Gastrocnemius medialis (tissue), 4 donors: ENCODE measurements around the gene PBRM1. TPM values are rescaled to one million over a fixed set of nuclear protein-coding genes. Genes with fewer than 3 reads are reported as not detected.

Source experiments
- ATAC-seq, 2 donors: fragments of 150-250 bp; one replicate each; pipeline ENCODE4 v1.9.1; 2016
- DNase-seq, 2 donors: peaks; one replicate each; pipeline ENCODE4 v3.0.0-alpha.2; 2019
- H3K27ac ChIP-seq, 4 donors: fragments of 200-600 bp; sonication (generic); 1 replicate in 1 of 4; 2 replicates in 3 of 4; pipeline ENCODE4 v1.5.1; 2016 to 2018; ENCODE audit warnings: mild to moderate bottlenecking in 2 of 4, moderate library complexity in 1 of 4
- H3K27me3 ChIP-seq, 3 donors: fragments of 200-600 bp; sonication (generic) in 2 of 3; 1 replicate in 1 of 3; 2 replicates in 2 of 3; pipeline versions ENCODE4 v1.5.1 to v1.6.0; 2016 to 2019; ENCODE audit warnings: mild to moderate bottlenecking in 1 of 3, moderate library complexity in 1 of 3
- H3K36me3 ChIP-seq, 2 donors: fragments of 200-600 bp; sonication (generic) in 1 of 2; one replicate each; pipeline ENCODE4 v1.5.1; 2017 to 2018
- H3K4me1 ChIP-seq, 2 donors: fragments of 200-600 bp; sonication (generic) in 1 of 2; one replicate each; pipeline ENCODE4 v1.5.1; 2016 to 2017; ENCODE audit warnings: mild to moderate bottlenecking in 2 of 2
- H3K4me3 ChIP-seq, 4 donors: fragments of 200-600 bp; sonication (generic) in 3 of 4; 1 replicate in 1 of 4; 2 replicates in 3 of 4; pipeline ENCODE4 v1.5.1; 2016 to 2019; ENCODE audit warnings: mild to moderate bottlenecking in 2 of 4
- H3K9me3 ChIP-seq, 3 donors: fragments of 200-600 bp; sonication (generic) in 2 of 3; 1 replicate in 1 of 3; 2 replicates in 2 of 3; pipeline ENCODE4 v1.5.1; 2016 to 2019
- CTCF ChIP-seq, 5 experiments: fragments of 450-650 bp in 3 of 5; fragments of 200-600 bp in 2 of 5; sonication (generic) in 2 of 5; IDR thresholded peaks in 4 of 5; conservative IDR thresholded peaks in 1 of 5; 1 replicate in 4 of 5; 2 replicates in 1 of 5; pipeline ENCODE4 v1.5.1; 2016 to 2019; ENCODE audit warnings: antibody characterized with exemption in 5 of 5, mild to moderate bottlenecking in 3 of 5, moderate library complexity in 3 of 5
- POLR2A ChIP-seq, 2 donors: fragments of 450-650 bp; IDR thresholded peaks; one replicate each; pipeline ENCODE4 v1.6.1; 2017; ENCODE audit warnings: antibody characterized with exemption in 2 of 2, mild to moderate bottlenecking in 2 of 2, moderate library complexity in 2 of 2
- in situ Hi-C, 4 donors: fragments of 200-750 bp; cut with MboI; loops; one replicate each; pipeline versions ENCODE4 v1.15.0 to v1.8.0; 2017; ENCODE audit warnings: low sequenced_read_pairs in 4 of 4
- intact Hi-C: fragments of 100-400 bp; cut with DNase I; formaldehyde crosslinking; loops from one replicate; pipeline ENCODE4 v1.15.1; 2023; ENCODE audit warnings: low total_unique reads
- total RNA-seq, 4 donors: library from RNA; depleted of rRNA; stranded (reverse); fragments of >200 nt; gene quantifications; one replicate each; pipeline versions ENCODE4 v1.1.0 to v1.2.3, GENCODE V29; 2016

The PBRM1 gene
- total RNA-seq, 4 donors from 2014 or later: 22.9 to 45.2 (median 27.5) TPM

- Histone ChIP-seq H3K27me3 (no peaks in the 10 kb centered on the region), H3K4me3 (no peak overlapping the region), H3K27ac (no peak overlapping the region), H3K9me3 (no peaks in the 10 kb centered on the region), H3K4me1 (peaks cover 16% of the 10 kb centered on the region in 2 donors), H3K36me3 (peaks cover 0 to 31% of the 10 kb centered on the region in 2 donors)
- DNase-seq (no peak), ATAC-seq (no peak)
- TF ChIP-seq POLR2A (IDR thresholded peaks at IDR 0.05) (no peak), CTCF (IDR thresholded peaks at IDR 0.05 in 4 of 5, conservative IDR thresholded peaks at IDR 0.05 in 1 of 5) (no peak)
- intact Hi-C loops (no loop called here), in situ Hi-C loops (no loop called here)
Observed at GRCh38 chr3:52710512-52710911, 24.8 kb upstream of the PBRM1 start.

GRCh38 chr3:52707585-52707984, 21.9 kb upstream of the PBRM1 start:
- Histone ChIP-seq H3K36me3 (peaks cover 0 to 31% of the 10 kb centered on the region in 2 donors), H3K27me3 (no peaks in the 10 kb centered on the region), H3K9me3 (no peaks in the 10 kb centered on the region), H3K4me1 (peaks cover 33 to 34% of the 10 kb centered on the region in 2 donors), H3K4me3 (peak overlapping the region in 2 of 4 donors; percentile 96 to 97), H3K27ac (no peak overlapping the region)
- no peak for ATAC-seq
- intact Hi-C loops: loop anchor here (5.0 kb wide), 1 partner anchor 340 kb away; the partner anchor contains the start of gene SFMBT1
- in situ Hi-C loops: no loop called here
- DNase-seq: no peak
- TF ChIP-seq POLR2A (IDR thresholded peaks at IDR 0.05): no peak
- TF ChIP-seq CTCF (IDR thresholded peaks at IDR 0.05 in 4 of 5, conservative IDR thresholded peaks at IDR 0.05 in 1 of 5): no peak

GRCh38 chr3:52705688-52706686, 20.3 kb upstream of the PBRM1 start, which contains the start of the genes GLT8D1 and SPCS1:
GLT8D1 (minus strand) TSS chr3:52705791; CDS start chr3:52700460, 5,331 bp downstream.
SPCS1 (plus strand) TSS chr3:52706106; CDS start chr3:52706247, 141 bp downstream.
- H3K27ac ChIP-seq: peak within 1 kb of the TSS; percentile 80 to 93 (median 85)
- no peaks in the 10 kb centered on the region for H3K9me3 ChIP-seq
- in situ Hi-C loops: no loop called here
- peak; percentile 50 to 74 for TF ChIP-seq POLR2A (IDR thresholded peaks at IDR 0.05)
- TF ChIP-seq CTCF (IDR thresholded peaks at IDR 0.05 in 4 of 5, conservative IDR thresholded peaks at IDR 0.05 in 1 of 5): no peak
- intact Hi-C loops: loop anchor here (1.0 to 5.0 kb wide), 2 partner anchors 21 to 341 kb away; partner anchors contain the start of genes PBRM1 and SFMBT1
- H3K27me3 ChIP-seq: no peaks in the 10 kb centered on the region
- ATAC-seq (peak; percentile 93 to 94), DNase-seq (peak; percentile 71 to 77)
- H3K4me1 ChIP-seq: peaks cover 33 to 34% of the 10 kb centered on the region in 2 donors
- H3K4me3 ChIP-seq: peak within 1 kb of the TSS; percentile 79 to 97 (median 94)
- peaks cover 0 to 23% of the 10 kb centered on the region in 2 donors for H3K36me3 ChIP-seq

GRCh38 chr3:52705438-52705687, 19.6 kb upstream of the PBRM1 start:
- Histone ChIP-seq H3K4me3 (peak overlapping the region; percentile 79 to 97 (median 94)), H3K36me3 (peaks cover 0 to 20% of the 10 kb centered on the region in 2 donors), H3K27me3 (no peaks in the 10 kb centered on the region), H3K27ac (peak overlapping the region; percentile 80 to 93 (median 85)), H3K4me1 (peaks cover 33 to 34% of the 10 kb centered on the region in 2 donors), H3K9me3 (no peaks in the 10 kb centered on the region)
- intact Hi-C loops (loop anchor here (1.0 to 5.0 kb wide), 2 partner anchors 20 to 342 kb away; partner anchors contain the start of genes PBRM1 and SFMBT1), in situ Hi-C loops (no loop called here)
- ATAC-seq (no peak), DNase-seq (no peak)
- TF ChIP-seq CTCF (IDR thresholded peaks at IDR 0.05 in 4 of 5, conservative IDR thresholded peaks at IDR 0.05 in 1 of 5): no peak
- TF ChIP-seq POLR2A (IDR thresholded peaks at IDR 0.05): no peak
